Breast epithelium (tissue), 3 donors: ENCODE measurements around the gene ZNF438.

Experiments
- CTCF ChIP-seq, 3 donors: fragments of 450-650 bp; IDR thresholded peaks; one replicate each; pipeline ENCODE4 v1.5.1; 2016 to 2017; ENCODE audit warnings: antibody characterized with exemption in 3 of 3, mild to moderate bottlenecking in 3 of 3, moderate library complexity in 3 of 3
- POLR2A ChIP-seq: fragments of 450-650 bp; IDR thresholded peaks from one replicate; pipeline ENCODE4 v1.6.1; 2016; ENCODE audit warnings: antibody characterized with exemption, mild to moderate bottlenecking, moderate library complexity

- TF ChIP-seq POLR2A (no peak), CTCF (IDR thresholded peaks at IDR 0.05) (no peak)
Observed at GRCh38 chr10:30828680-30829079, 203.0 kb downstream of the ZNF438 start.
